HL-60 (cell line): ENCODE data around the gene SNURF.

Experiments
- CTCF ChIP-seq: IDR thresholded peaks from one replicate; pipeline ENCODE4 v1.5.1; 2011; ENCODE audit warnings: low read length, control low read depth, inconsistent platforms; ENCODE audit not compliant: insufficient read depth
- POLR2AphosphoS5 ChIP-seq: IDR thresholded peaks from 2 replicates; pipeline ENCODE4 v1.6.1; 2012; ENCODE audit warnings: low read depth

- TF ChIP-seq CTCF (no peak), POLR2AphosphoS5 (no peak)
Observed at GRCh38 chr15:24919446-24919845, 35.3 kb upstream of the SNURF start.
